AG04450 (cell line): ENCODE results near the gene FAM107A. TPM values are rescaled to one million over a fixed set of nuclear protein-coding genes. Genes with fewer than 3 reads are reported as not detected.
A peak's percentile ranks its signal among the peaks of the same experiment; 100 is the strongest.

ENCODE experiments used
- CTCF ChIA-PET: fragments of 300-600, 350-600 bp; formaldehyde crosslinking; extraction: SDS; loops from one replicate; lab custom pipeline; 2022; ENCODE audit warnings: antibody characterized with exemption, inconsistent platforms; lab: Charles Lee
- POLR2A ChIA-PET: fragments of 350-600 bp; formaldehyde crosslinking; extraction: SDS; loops from one replicate; lab custom pipeline; 2021; ENCODE audit warnings: antibody characterized with exemption, inconsistent platforms; lab: Yijun Ruan, JAX
- DNase-seq: peaks from one replicate; pipeline ENCODE4 v3.0.0-alpha.2; 2011; ENCODE audit warnings: low read depth, low spot score
- H3K27ac ChIP-seq: one replicate; pipeline ENCODE4 v1.5.1; 2012; ENCODE audit warnings: low read depth, low read length, control low read depth
- H3K27me3 ChIP-seq: one replicate; pipeline ENCODE4 v1.6.0; 2012; ENCODE audit warnings: low read length; ENCODE audit not compliant: control insufficient read depth, insufficient read depth
- H3K4me3 ChIP-seq: 2 replicates; pipeline ENCODE4 v1.5.1; 2011; ENCODE audit warnings: mild to moderate bottlenecking, low read depth, low read length, control low read depth
- H3K9me3 ChIP-seq: 2 replicates; pipeline ENCODE4 v1.5.1; 2012; ENCODE audit warnings: low read length; ENCODE audit not compliant: control insufficient read depth, insufficient read depth
- polyA plus RNA-seq: library from polyadenylated mRNA; depleted of rRNA; stranded (reverse); fragments of >200 nt; gene quantifications from 2 replicates; pipeline ENCODE4 v1.2.3, GENCODE V29; 2011
- TF ChIP-seq, protein P1 (sequence below): IDR thresholded peaks from 2 replicates; pipeline ENCODE4 v1.5.1; 2011; ENCODE audit warnings: low read depth, low read length, control low read depth, inconsistent platforms

The FAM107A gene
- polyA plus RNA-seq, 1 experiment: 0.02 TPM

DNA sequence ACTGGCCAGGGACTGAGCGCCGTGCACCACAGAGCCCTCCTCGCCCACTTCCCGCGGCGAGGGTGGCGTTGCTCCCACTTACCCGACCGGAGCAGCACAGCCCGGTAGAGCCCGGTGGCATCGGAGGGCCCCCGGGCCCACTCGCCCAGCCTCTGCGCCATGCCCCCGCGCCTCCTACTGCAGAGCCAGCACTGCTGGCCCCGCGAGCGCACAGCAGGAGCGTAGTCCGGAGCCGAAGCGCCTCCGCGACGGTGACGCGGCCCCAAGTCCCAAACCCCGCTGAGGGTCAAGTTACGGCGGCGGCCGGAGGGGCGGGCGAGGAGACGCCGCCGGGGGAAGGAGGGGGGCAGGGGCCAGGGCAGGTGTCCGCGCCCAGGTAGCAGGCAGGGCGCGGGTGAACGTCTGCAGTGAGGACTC, 9.6 kb upstream of the FAM107A start:
- Histone ChIP-seq H3K27me3 (peaks cover 32% of the 10 kb centered on the region), H3K27ac (no peak overlapping the region), H3K9me3 (peaks cover 3% of the 10 kb centered on the region; the same call in 1 of the 2 replicates), H3K4me3 (no peak overlapping the region)
- no peak for DNase-seq
- TF ChIP-seq, protein P1, sequence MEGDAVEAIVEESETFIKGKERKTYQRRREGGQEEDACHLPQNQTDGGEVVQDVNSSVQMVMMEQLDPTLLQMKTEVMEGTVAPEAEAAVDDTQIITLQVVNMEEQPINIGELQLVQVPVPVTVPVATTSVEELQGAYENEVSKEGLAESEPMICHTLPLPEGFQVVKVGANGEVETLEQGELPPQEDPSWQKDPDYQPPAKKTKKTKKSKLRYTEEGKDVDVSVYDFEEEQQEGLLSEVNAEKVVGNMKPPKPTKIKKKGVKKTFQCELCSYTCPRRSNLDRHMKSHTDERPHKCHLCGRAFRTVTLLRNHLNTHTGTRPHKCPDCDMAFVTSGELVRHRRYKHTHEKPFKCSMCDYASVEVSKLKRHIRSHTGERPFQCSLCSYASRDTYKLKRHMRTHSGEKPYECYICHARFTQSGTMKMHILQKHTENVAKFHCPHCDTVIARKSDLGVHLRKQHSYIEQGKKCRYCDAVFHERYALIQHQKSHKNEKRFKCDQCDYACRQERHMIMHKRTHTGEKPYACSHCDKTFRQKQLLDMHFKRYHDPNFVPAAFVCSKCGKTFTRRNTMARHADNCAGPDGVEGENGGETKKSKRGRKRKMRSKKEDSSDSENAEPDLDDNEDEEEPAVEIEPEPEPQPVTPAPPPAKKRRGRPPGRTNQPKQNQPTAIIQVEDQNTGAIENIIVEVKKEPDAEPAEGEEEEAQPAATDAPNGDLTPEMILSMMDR: no peak
- ChIA-PET POLR2A (no interaction called here), CTCF (interaction anchor here (0.5 to 1.7 kb wide), 2 partner anchors 43 to 144 kb away, joined by 3 to 4 read pairs; no protein-coding TSS in a partner anchor)

GRCh38 chr3:58585994-58586393, 8.8 kb upstream of the FAM107A start:
- TF ChIP-seq, protein P1: no peak
- H3K9me3 ChIP-seq: peaks cover 3% of the 10 kb centered on the region; the same call in 1 of the 2 replicates
- CTCF ChIA-PET: interaction anchor here (0.6 to 3.1 kb wide), 13 partner anchors 11 to 1242 kb away, joined by 3 to 40 read pairs (median 5); partner anchors contain the start of gene FAM107A
- peaks cover 32% of the 10 kb centered on the region for H3K27me3 ChIP-seq
- no peak overlapping the region for H3K27ac ChIP-seq
- DNase-seq: no peak
- no peak overlapping the region for H3K4me3 ChIP-seq
- POLR2A ChIA-PET: no interaction called here

DNA sequence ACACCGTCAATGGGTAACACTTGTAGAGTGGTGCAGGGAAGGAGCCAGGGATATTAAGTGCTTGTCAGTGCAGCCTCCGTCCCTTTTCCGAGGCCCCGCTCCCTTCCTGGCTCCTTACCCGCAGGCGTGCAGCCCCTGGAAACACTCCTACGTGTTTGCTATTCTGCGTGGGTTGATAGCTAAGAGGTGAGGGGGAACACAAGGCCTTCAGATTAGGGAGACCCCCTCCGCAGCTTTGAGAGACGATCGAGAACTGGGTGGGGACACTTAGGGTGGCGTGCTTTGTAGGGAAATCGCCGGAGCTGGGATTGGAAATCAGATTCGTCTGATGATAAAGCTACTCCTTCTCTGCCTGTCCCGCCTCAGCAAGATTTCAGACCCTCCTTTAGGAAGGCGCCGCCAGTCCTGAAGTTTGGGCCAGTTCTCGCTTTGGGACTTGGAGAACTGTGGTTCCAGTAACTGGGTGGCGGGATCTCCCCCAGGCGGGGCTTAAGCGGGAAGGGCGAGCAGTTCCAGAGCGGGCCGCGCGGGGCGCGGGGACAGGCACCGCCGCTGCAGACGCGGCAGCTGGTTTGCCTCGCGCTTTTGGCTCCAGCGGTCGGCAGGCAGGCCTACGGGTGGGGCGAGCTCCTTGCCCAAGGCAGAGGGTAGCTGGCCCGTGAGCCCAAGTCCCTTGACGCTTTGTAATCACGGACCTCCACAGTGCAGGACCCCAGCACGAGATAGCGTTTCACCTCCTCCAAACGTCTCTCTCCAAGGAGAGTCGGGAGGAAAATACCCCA, 8.0 kb upstream of the FAM107A start:
- no peak for DNase-seq
- H3K27me3 ChIP-seq: peaks cover 32% of the 10 kb centered on the region
- H3K4me3 ChIP-seq: peak overlapping the region; percentile 67
- POLR2A ChIA-PET: no interaction called here
- H3K9me3 ChIP-seq: peaks cover 3% of the 10 kb centered on the region; the same call in 1 of the 2 replicates
- H3K27ac ChIP-seq: no peak overlapping the region
- CTCF ChIA-PET: interaction anchor here (0.6 to 3.1 kb wide), 22 partner anchors 10 to 1242 kb away, joined by 3 to 40 read pairs (median 4); partner anchors contain the start of gene FAM107A
- TF ChIP-seq, protein P1: peak; percentile 77

DNA sequence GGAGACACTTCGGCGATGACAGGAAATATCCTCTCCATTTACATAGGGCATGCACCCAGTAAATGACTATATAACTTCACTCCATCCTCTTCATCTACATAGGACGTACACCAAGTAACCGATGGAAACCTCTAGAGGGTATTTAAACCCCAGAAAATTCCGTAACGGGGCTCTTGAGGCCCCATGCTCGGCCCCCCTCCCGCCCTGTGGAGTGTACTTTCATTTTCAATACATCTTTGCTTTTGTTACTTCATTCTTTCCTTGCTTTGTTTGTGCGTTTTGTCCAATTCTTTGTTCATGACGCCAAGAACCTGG, 7.5 kb upstream of the FAM107A start:
- Histone ChIP-seq H3K27me3 (peaks cover 36% of the 10 kb centered on the region), H3K4me3 (peak overlapping the region; percentile 67), H3K9me3 (peaks cover 3% of the 10 kb centered on the region; the same call in 1 of the 2 replicates), H3K27ac (no peak overlapping the region)
- TF ChIP-seq, protein P1: no peak
- no peak for DNase-seq
- CTCF ChIA-PET: interaction anchor here (0.7 to 3.1 kb wide), 14 partner anchors 10 to 90 kb away, joined by 3 to 40 read pairs (median 4); partner anchors contain the start of gene FAM107A
- POLR2A ChIA-PET: no interaction called here
